ENCODE data around the gene TCEAL3. TPM values are rescaled to one million over a fixed set of nuclear protein-coding genes. Genes with fewer than 3 reads are reported as not detected.
A peak's percentile ranks its signal among the peaks of the same experiment; 100 is the strongest.

The TCEAL3 gene
- total and polyA plus RNA-seq, 7 experiments from 2014 or later: 0.60 to 6.1 (median 4.6) TPM

GRCh38 chrX:103571726-103572125, 36.0 kb upstream of the TCEAL3 start:
- no peak for DNase-seq
- no peaks in the 10 kb centered on the region for H3K36me3 ChIP-seq (ENCODE audit: control insufficient read depth in 2 of 3, insufficient read depth in 3 of 3, low read length in 3 of 3)
- H3K4me3 ChIP-seq (ENCODE audit: low read length): no peak overlapping the region
- POLR2A ChIA-PET: no interaction called here
- intact Hi-C loops (cut with micrococcal nuclease): no loop called here
- no peak overlapping the region for H3K27ac Mint-ChIP-seq
- H3K4me1 ChIP-seq (ENCODE audit: control insufficient read depth in 2 of 2, insufficient read depth in 2 of 2, low read length in 2 of 2): no peaks in the 10 kb centered on the region
- no peak for ATAC-seq
- no peaks in the 10 kb centered on the region for H3K4me1 Mint-ChIP-seq
- no peaks in the 10 kb centered on the region for H3K9me3 Mint-ChIP-seq
- CTCF ChIA-PET: no interaction called here
- no peak overlapping the region for H3K4me3 Mint-ChIP-seq
- no peaks in the 10 kb centered on the region for H3K36me3 Mint-ChIP-seq
- H3K27me3 ChIP-seq (ENCODE audit: control insufficient read depth in 2 of 2, insufficient read depth in 2 of 2, low read length in 2 of 2): no peaks in the 10 kb centered on the region
- H3K27me3 Mint-ChIP-seq: peaks cover 0 to 11% (median 0%) of the 10 kb centered on the region in 5 donors
- H3K27ac ChIP-seq (ENCODE audit: low read depth, low read length): no peak overlapping the region
- no peaks in the 10 kb centered on the region for H3K9me3 ChIP-seq (ENCODE audit: control insufficient read depth in 2 of 3, low read length in 3 of 3)

GRCh38 chrX:103573202-103573601, 34.6 kb upstream of the TCEAL3 start:
- POLR2A ChIA-PET: no interaction called here
- intact Hi-C loops (cut with micrococcal nuclease): no loop called here

GRCh38 chrX:103584596-103584995, 23.2 kb upstream of the TCEAL3 start:
- Histone ChIP-seq H3K9me3 (ENCODE audit: control insufficient read depth in 2 of 3, low read length in 3 of 3) (no peaks in the 10 kb centered on the region), H3K27me3 (ENCODE audit: control insufficient read depth in 2 of 2, insufficient read depth in 2 of 2, low read length in 2 of 2) (no peaks in the 10 kb centered on the region), H3K4me3 (ENCODE audit: low read length) (no peak overlapping the region), H3K4me1 (ENCODE audit: control insufficient read depth in 2 of 2, insufficient read depth in 2 of 2, low read length in 2 of 2) (no peaks in the 10 kb centered on the region), H3K36me3 (ENCODE audit: control insufficient read depth in 2 of 3, insufficient read depth in 3 of 3, low read length in 3 of 3) (no peaks in the 10 kb centered on the region), H3K27ac (ENCODE audit: low read depth, low read length) (no peak overlapping the region)
- intact Hi-C loops (cut with micrococcal nuclease): no loop called here
- Mint-ChIP-seq H3K27me3 (peaks cover 0 to 31% (median 0%) of the 10 kb centered on the region in 5 donors), H3K9me3 (peaks cover 0 to 4% (median 0%) of the 10 kb centered on the region in 11 donors), H3K4me1 (peaks cover 2 to 21% (median 13%) of the 10 kb centered on the region in 7 donors), H3K36me3 (peaks cover 0 to 2% (median 0%) of the 10 kb centered on the region in 5 donors), H3K4me3 (peak overlapping the region; percentile 42 to 95 (median 85)), H3K27ac (peak overlapping the region in 3 of 9 donors; percentile 9 to 24 (median 21))
- ATAC-seq (no peak), DNase-seq (no peak)
- ChIA-PET POLR2A (no interaction called here), CTCF (no interaction called here)

More at GRCh38 chrX:103573202-103573601, 34.6 kb upstream of the TCEAL3 start:
- Mint-ChIP-seq H3K4me3 (no peak overlapping the region), H3K36me3 (no peaks in the 10 kb centered on the region), H3K9me3 (no peaks in the 10 kb centered on the region), H3K27me3 (peaks cover 0 to 13% (median 3%) of the 10 kb centered on the region in 5 donors), H3K27ac (no peak overlapping the region), H3K4me1 (no peaks in the 10 kb centered on the region)
- Histone ChIP-seq H3K9me3 (ENCODE audit: control insufficient read depth in 2 of 3, low read length in 3 of 3) (no peaks in the 10 kb centered on the region), H3K27me3 (ENCODE audit: control insufficient read depth in 2 of 2, insufficient read depth in 2 of 2, low read length in 2 of 2) (no peaks in the 10 kb centered on the region), H3K4me3 (ENCODE audit: low read length) (no peak overlapping the region), H3K27ac (ENCODE audit: low read depth, low read length) (no peak overlapping the region), H3K36me3 (ENCODE audit: control insufficient read depth in 2 of 3, insufficient read depth in 3 of 3, low read length in 3 of 3) (no peaks in the 10 kb centered on the region), H3K4me1 (ENCODE audit: control insufficient read depth in 2 of 2, insufficient read depth in 2 of 2, low read length in 2 of 2) (no peaks in the 10 kb centered on the region)
- DNase-seq (no peak), ATAC-seq (no peak)
- CTCF ChIA-PET: interaction anchor here (0.6 kb wide), 1 partner anchor 84 kb away, joined by 3 read pairs; no protein-coding TSS in a partner anchor

GRCh38 chrX:103585411-103586313, 22.1 kb upstream of the TCEAL3 start, which contains the start of gene TCEAL4:
TCEAL4 (plus strand) TSS chrX:103585515; CDS start chrX:103586676, 1,161 bp downstream.
- intact Hi-C loops (cut with micrococcal nuclease): loop anchor here in 1 of 2 donors (1.0 kb wide), 1 partner anchor 101 kb away; the partner anchor contains the start of gene MORF4L2
- H3K36me3 ChIP-seq (ENCODE audit: control insufficient read depth in 2 of 3, insufficient read depth in 3 of 3, low read length in 3 of 3): no peaks in the 10 kb centered on the region
- H3K27me3 ChIP-seq (ENCODE audit: control insufficient read depth in 2 of 2, insufficient read depth in 2 of 2, low read length in 2 of 2): no peaks in the 10 kb centered on the region
- peak within 1 kb of the TSS; percentile 64 for H3K27ac ChIP-seq (ENCODE audit: low read depth, low read length)
- H3K4me3 ChIP-seq (ENCODE audit: low read length): peak within 1 kb of the TSS; percentile 59
- peaks cover 0 to 4% (median 0%) of the 10 kb centered on the region in 11 donors for H3K9me3 Mint-ChIP-seq
- peak within 1 kb of the TSS; percentile 84 to 95 (median 88) for H3K4me3 Mint-ChIP-seq
- H3K4me1 Mint-ChIP-seq: peaks cover 4 to 24% (median 14%) of the 10 kb centered on the region in 7 donors
- ChIA-PET CTCF (no interaction called here), POLR2A (no interaction called here)
- H3K4me1 ChIP-seq (ENCODE audit: control insufficient read depth in 2 of 2, insufficient read depth in 2 of 2, low read length in 2 of 2): no peaks in the 10 kb centered on the region
- DNase-seq (peak; percentile 1 to 21 (median 10)), ATAC-seq (peak; percentile 83)
- peak within 1 kb of the TSS in 8 of 9 donors; percentile 21 to 94 (median 60) for H3K27ac Mint-ChIP-seq
- H3K27me3 Mint-ChIP-seq: peaks cover 0 to 28% (median 0%) of the 10 kb centered on the region in 5 donors
- H3K9me3 ChIP-seq (ENCODE audit: control insufficient read depth in 2 of 3, low read length in 3 of 3): no peaks in the 10 kb centered on the region
- peaks cover 0 to 2% (median 0%) of the 10 kb centered on the region in 5 donors for H3K36me3 Mint-ChIP-seq

- ChIA-PET POLR2A (no interaction called here), CTCF (no interaction called here)
- ATAC-seq (no peak), DNase-seq (peak in 1 of 9 donors; percentile 3)
- H3K27me3 Mint-ChIP-seq: peaks cover 0 to 21% (median 0%) of the 10 kb centered on the region in 5 donors
- peak overlapping the region; percentile 84 to 95 (median 88) for H3K4me3 Mint-ChIP-seq
- Histone ChIP-seq H3K36me3 (ENCODE audit: control insufficient read depth in 2 of 3, insufficient read depth in 3 of 3, low read length in 3 of 3) (no peaks in the 10 kb centered on the region), H3K27ac (ENCODE audit: low read depth, low read length) (no peak overlapping the region), H3K4me3 (ENCODE audit: low read length) (peak overlapping the region; percentile 59), H3K9me3 (ENCODE audit: control insufficient read depth in 2 of 3, low read length in 3 of 3) (no peaks in the 10 kb centered on the region), H3K4me1 (ENCODE audit: control insufficient read depth in 2 of 2, insufficient read depth in 2 of 2, low read length in 2 of 2) (no peaks in the 10 kb centered on the region), H3K27me3 (ENCODE audit: control insufficient read depth in 2 of 2, insufficient read depth in 2 of 2, low read length in 2 of 2) (no peaks in the 10 kb centered on the region)
- H3K9me3 Mint-ChIP-seq: peaks cover 0 to 4% (median 0%) of the 10 kb centered on the region in 11 donors
- peak overlapping the region in 6 of 9 donors; percentile 10 to 83 (median 60) for H3K27ac Mint-ChIP-seq
- intact Hi-C loops (cut with micrococcal nuclease): no loop called here
- peaks cover 0 to 2% (median 0%) of the 10 kb centered on the region in 5 donors for H3K36me3 Mint-ChIP-seq
- peaks cover 5 to 26% (median 16%) of the 10 kb centered on the region in 7 donors for H3K4me1 Mint-ChIP-seq
Measured at GRCh38 chrX:103586314-103586646, 21.5 kb upstream of the TCEAL3 start.

- Mint-ChIP-seq H3K27me3 (peaks cover 0 to 19% (median 0%) of the 10 kb centered on the region in 5 donors), H3K27ac (peak overlapping the region in 3 of 9 donors; percentile 1 to 82 (median 56)), H3K36me3 (peaks cover 0 to 2% (median 0%) of the 10 kb centered on the region in 5 donors), H3K4me1 (peaks cover 5 to 26% (median 16%) of the 10 kb centered on the region in 7 donors), H3K9me3 (peaks cover 0 to 4% (median 0%) of the 10 kb centered on the region in 11 donors), H3K4me3 (peak overlapping the region in 9 of 10 donors; percentile 15 to 95 (median 89))
- DNase-seq (no peak), ATAC-seq (no peak)
- Histone ChIP-seq H3K4me1 (ENCODE audit: control insufficient read depth in 2 of 2, insufficient read depth in 2 of 2, low read length in 2 of 2) (no peaks in the 10 kb centered on the region), H3K36me3 (ENCODE audit: control insufficient read depth in 2 of 3, insufficient read depth in 3 of 3, low read length in 3 of 3) (no peaks in the 10 kb centered on the region), H3K27ac (ENCODE audit: low read depth, low read length) (no peak overlapping the region), H3K4me3 (ENCODE audit: low read length) (no peak overlapping the region), H3K9me3 (ENCODE audit: control insufficient read depth in 2 of 3, low read length in 3 of 3) (no peaks in the 10 kb centered on the region), H3K27me3 (ENCODE audit: control insufficient read depth in 2 of 2, insufficient read depth in 2 of 2, low read length in 2 of 2) (no peaks in the 10 kb centered on the region)
- ChIA-PET POLR2A (no interaction called here), CTCF (no interaction called here)
- intact Hi-C loops (cut with micrococcal nuclease): no loop called here
Measured at GRCh38 chrX:103586659-103587058, 21.1 kb upstream of the TCEAL3 start.

Measured in naive thymus-derived CD4-positive, alpha-beta T cell (primary cell).